Testis (tissue), 3 donors: Measurements from ENCODE around the gene ACY1. TPM values are rescaled to one million over a fixed set of nuclear protein-coding genes. Genes with fewer than 3 reads are reported as not detected.

Experiments
- DNase-seq: peaks from one replicate; pipeline ENCODE4 v3.0.0-alpha.2; 2019
- H3K27ac ChIP-seq, 2 donors: fragments of 200-600 bp; sonication (generic); one replicate each; pipeline ENCODE4 v1.5.1; 2019
- H3K27me3 ChIP-seq: fragments of 200-600 bp; sonication (generic); one replicate; pipeline ENCODE4 v1.5.1; 2019
- H3K36me3 ChIP-seq: fragments of 200-600 bp; sonication (generic); one replicate; pipeline ENCODE4 v1.5.1; 2017; ENCODE audit warnings: low read depth; ENCODE audit errors: missing control alignments
- H3K4me1 ChIP-seq: fragments of 200-600 bp; sonication (generic); one replicate; pipeline ENCODE4 v1.5.1; 2019
- H3K4me3 ChIP-seq, 2 donors: fragments of 200-600 bp; sonication (generic); one replicate each; pipeline ENCODE4 v1.5.1; 2017 to 2019
- H3K9me3 ChIP-seq: fragments of 200-600 bp; sonication (generic); one replicate; pipeline ENCODE4 v1.5.1; 2017
- CTCF ChIP-seq, 3 experiments: fragments of 450-650 bp in 2 of 3; fragments of 200-600 bp in 1 of 3; sonication (generic) in 1 of 3; IDR thresholded peaks; one replicate each; pipeline ENCODE4 v1.5.1; 2016 to 2019; ENCODE audit warnings: antibody characterized with exemption in 3 of 3, mild to moderate bottlenecking in 2 of 3, moderate library complexity in 1 of 3
- POLR2A ChIP-seq: fragments of 450-650 bp; IDR thresholded peaks from one replicate; pipeline ENCODE4 v1.6.1; 2017; ENCODE audit warnings: antibody characterized with exemption, mild to moderate bottlenecking, moderate library complexity
- WGBS, 2 donors: methylation state at CpG; one replicate each; pipeline ENCODE4 v1.1.5; 2018; 5-methylcytosine and 5-hydroxymethylcytosine counted together
- intact Hi-C: fragments of 100-400 bp; cut with DNase I; formaldehyde crosslinking; loops from one replicate; pipeline ENCODE4 v1.15.1; 2023; ENCODE audit warnings: low total_unique reads
- polyA plus RNA-seq: library from polyadenylated mRNA; stranded (reverse); fragments of 350-450 nt; fragmentation: Illumina TruSeq; extraction: RNeasy Lipid Tissue Mini Kit (QIAGEN cat#74804); gene quantifications from one replicate; pipeline ENCODE4 v1.2.3, GENCODE V29; 2014; ENCODE audit warnings: low read depth, low replicate concordance; ENCODE audit not compliant: insufficient read depth
- total RNA-seq, 2 donors: library from RNA; depleted of rRNA; stranded (reverse); fragments of >200 nt; gene quantifications; one replicate each; pipeline ENCODE4 v1.2.3, GENCODE V29; 2016

The ACY1 gene
- total and polyA plus RNA-seq, 3 donors from 2014 or later, result 16.0 to 26.7 (median 17.1) TPM

GRCh38 chr3:52023101-52023770, 39.9 kb downstream of the ACY1 start:
- no peak for DNase-seq
- Histone ChIP-seq H3K36me3 (no peaks in the 10 kb centered on the region), H3K4me1 (peaks cover 60% of the 10 kb centered on the region), H3K4me3 (no peak overlapping the region), H3K27me3 (no peaks in the 10 kb centered on the region), H3K9me3 (no peaks in the 10 kb centered on the region), H3K27ac (no peak overlapping the region)
- 75 to 84% methylated on average over 3 of the region's 3 CpGs for WGBS, 2 donors
- intact Hi-C loops, result no loop called here
- no peak for TF ChIP-seq POLR2A
- no peak for TF ChIP-seq CTCF (IDR thresholded peaks at IDR 0.05)

GRCh38 chr3:52023860-52024764, 40.8 kb downstream of the ACY1 start:
- Histone ChIP-seq H3K9me3 (no peaks in the 10 kb centered on the region), H3K4me3 (no peak overlapping the region), H3K27me3 (no peaks in the 10 kb centered on the region), H3K36me3 (no peaks in the 10 kb centered on the region), H3K4me1 (peaks cover 57% of the 10 kb centered on the region), H3K27ac (no peak overlapping the region)
- TF ChIP-seq POLR2A, result no peak
- TF ChIP-seq CTCF (IDR thresholded peaks at IDR 0.05), result no peak
- 75 to 86% methylated on average over 5 to 8 of the region's 8 CpGs for WGBS, 2 donors
- intact Hi-C loops, result no loop called here
- DNase-seq, result no peak

- H3K27ac ChIP-seq, result no peak overlapping the region
- no peak for TF ChIP-seq CTCF (IDR thresholded peaks at IDR 0.05)
- TF ChIP-seq POLR2A, result no peak
Observed at GRCh38 chr3:52024765-52025452, 41.6 kb downstream of the ACY1 start.

GRCh38 chr3:52025453-52025852, 42.1 kb downstream of the ACY1 start:
- WGBS, 2 donors, result 81 to 86% methylated on average over 5 to 7 of the region's 7 CpGs
- Histone ChIP-seq H3K36me3 (no peaks in the 10 kb centered on the region), H3K9me3 (no peaks in the 10 kb centered on the region), H3K27me3 (no peaks in the 10 kb centered on the region), H3K27ac (no peak overlapping the region), H3K4me3 (no peak overlapping the region), H3K4me1 (peaks cover 44% of the 10 kb centered on the region)
- TF ChIP-seq CTCF (IDR thresholded peaks at IDR 0.05), result no peak
- no peak for TF ChIP-seq POLR2A
- intact Hi-C loops, result no loop called here
- DNase-seq, result no peak

More at GRCh38 chr3:52024765-52025452, 41.6 kb downstream of the ACY1 start:
- WGBS, 2 donors, result 83 to 85% methylated on average over 6 of the region's 6 CpGs
- Histone ChIP-seq H3K4me3 (no peak overlapping the region), H3K27me3 (no peaks in the 10 kb centered on the region), H3K36me3 (no peaks in the 10 kb centered on the region), H3K4me1 (peaks cover 49% of the 10 kb centered on the region), H3K9me3 (no peaks in the 10 kb centered on the region)
- no peak for DNase-seq
- intact Hi-C loops, result no loop called here
